ENCODE data around the gene MLIP. TPM values are rescaled to one million over a fixed set of nuclear protein-coding genes. Genes with fewer than 3 reads are reported as not detected.

Gene MLIP
- total RNA-seq, 4 donors from 2014 or later: 0.54 to 0.62 TPM; not detected in 2

- Histone ChIP-seq H3K9me3 (no peaks in the 10 kb centered on the region), H3K36me3 (no peaks in the 10 kb centered on the region), H3K27ac (no peak overlapping the region), H3K27me3 (no peaks in the 10 kb centered on the region), H3K4me1 (peaks cover 0 to 19% (median 11%) of the 10 kb centered on the region in 3 donors), H3K4me3 (no peak overlapping the region)
- no peak for ATAC-seq
- WGBS, 2 donors (ENCODE audit: low coverage in 1 of 2): 60 to 94% methylated on average over 3 of the region's 3 CpGs
- TF ChIP-seq CTCF (IDR thresholded peaks at IDR 0.05) (no peak), POLR2A (IDR thresholded peaks at IDR 0.05) (no peak), EP300 (IDR thresholded peaks at IDR 0.05) (no peak), POLR2AphosphoS5 (IDR thresholded peaks at IDR 0.05) (no peak)
Measured at GRCh38 chr6:54083287-54083686, 28.0 kb upstream of the MLIP start.

- no peak for ATAC-seq
Measured at GRCh38 chr6:54084231-54084630, 27.0 kb upstream of the MLIP start.

GRCh38 chr6:54085047-54085446 is 26.2 kb upstream of the MLIP start:
- ATAC-seq: no peak
- Histone ChIP-seq H3K27ac (peak overlapping the region in 3 of 4 donors; percentile 1 to 49 (median 48)), H3K4me1 (peaks cover 0 to 19% (median 11%) of the 10 kb centered on the region in 3 donors)

More at GRCh38 chr6:54084231-54084630, 27.0 kb upstream of the MLIP start:
- no peaks in the 10 kb centered on the region for H3K36me3 ChIP-seq
- no peaks in the 10 kb centered on the region for H3K27me3 ChIP-seq
- WGBS, 2 donors (ENCODE audit: low coverage in 1 of 2): 33 to 53% methylated on average over 2 of the region's 2 CpGs
- no peaks in the 10 kb centered on the region for H3K9me3 ChIP-seq
- peaks cover 0 to 19% (median 11%) of the 10 kb centered on the region in 3 donors for H3K4me1 ChIP-seq
- TF ChIP-seq CTCF (IDR thresholded peaks at IDR 0.05) (no peak), POLR2A (IDR thresholded peaks at IDR 0.05) (no peak), EP300 (IDR thresholded peaks at IDR 0.05) (no peak), POLR2AphosphoS5 (IDR thresholded peaks at IDR 0.05) (no peak)
- H3K4me3 ChIP-seq: no peak overlapping the region
- H3K27ac ChIP-seq: no peak overlapping the region

GRCh38 chr6:54085541-54085940 is 25.7 kb upstream of the MLIP start:
- peak; percentile 42 for ATAC-seq
- Histone ChIP-seq H3K36me3 (no peaks in the 10 kb centered on the region), H3K9me3 (no peaks in the 10 kb centered on the region), H3K4me3 (no peak overlapping the region), H3K27ac (peak overlapping the region in 2 of 4 donors; percentile 48 to 49), H3K27me3 (no peaks in the 10 kb centered on the region), H3K4me1 (peaks cover 0 to 19% (median 11%) of the 10 kb centered on the region in 3 donors)
- peak; percentile 45 for TF ChIP-seq POLR2AphosphoS5 (IDR thresholded peaks at IDR 0.05)
- TF ChIP-seq CTCF (IDR thresholded peaks at IDR 0.05): no peak
- 6 to 20% methylated on average over 2 of the region's 2 CpGs for WGBS, 2 donors (ENCODE audit: low coverage in 1 of 2)

More at GRCh38 chr6:54085047-54085446, 26.2 kb upstream of the MLIP start:
- no peaks in the 10 kb centered on the region for H3K9me3 ChIP-seq
- H3K4me3 ChIP-seq: no peak overlapping the region
- 6 to 21% methylated on average over 2 of the region's 2 CpGs for WGBS, 2 donors (ENCODE audit: low coverage in 1 of 2)
- TF ChIP-seq EP300 (IDR thresholded peaks at IDR 0.05) (no peak), POLR2AphosphoS5 (IDR thresholded peaks at IDR 0.05) (no peak), POLR2A (IDR thresholded peaks at IDR 0.05) (no peak), CTCF (IDR thresholded peaks at IDR 0.05) (no peak)
- no peaks in the 10 kb centered on the region for H3K27me3 ChIP-seq
- no peaks in the 10 kb centered on the region for H3K36me3 ChIP-seq

- H3K4me3 ChIP-seq: no peak overlapping the region
- no peak for ATAC-seq
- H3K36me3 ChIP-seq: no peaks in the 10 kb centered on the region
- TF ChIP-seq CTCF (IDR thresholded peaks at IDR 0.05): no peak
- TF ChIP-seq POLR2AphosphoS5 (IDR thresholded peaks at IDR 0.05): no peak
- no peak for TF ChIP-seq POLR2A (IDR thresholded peaks at IDR 0.05)
- TF ChIP-seq EP300 (IDR thresholded peaks at IDR 0.05): no peak
- peaks cover 0 to 19% (median 11%) of the 10 kb centered on the region in 3 donors for H3K4me1 ChIP-seq
- peak overlapping the region in 2 of 4 donors; percentile 7 to 48 for H3K27ac ChIP-seq
- no peaks in the 10 kb centered on the region for H3K27me3 ChIP-seq
- no peaks in the 10 kb centered on the region for H3K9me3 ChIP-seq
- WGBS, 2 donors (ENCODE audit: low coverage in 1 of 2): 14 to 38% methylated on average over 1 of the region's 1 CpG
Measured at GRCh38 chr6:54086439-54086838, 24.8 kb upstream of the MLIP start.

Measured in gastroesophageal sphincter (tissue), 4 donors.